HG02759 (cell line): ENCODE results near the gene WDR88.
"Not testable (repeated sequence)": the region's sequence is repeated elsewhere in the genome, so short reads cannot be mapped to it uniquely, and the experiment has no call there.

Experiments used
- ATAC-seq: cut with Tn5 transposase; IDR thresholded peaks from one replicate; pipeline ENCODE4 v1.9.1; 2021; ENCODE audit warnings: mild to moderate bottlenecking, moderate library complexity; ENCODE audit not compliant: unreplicated experiment

Gene WDR88

GRCh38 chr19:33167438-33167837 lies 35.5 kb downstream of the WDR88 start:
- no peak for ATAC-seq

- no peak for ATAC-seq
Measured at GRCh38 chr19:33168528-33168927, 36.6 kb downstream of the WDR88 start.

GRCh38 chr19:33171222-33171795 lies 39.4 kb downstream of the WDR88 start:
- no peak for ATAC-seq

- no peak for ATAC-seq
Measured at GRCh38 chr19:33171916-33172359, 40.0 kb downstream of the WDR88 start.

- no peak for ATAC-seq
Measured at GRCh38 chr19:33174186-33174585, 42.3 kb downstream of the WDR88 start.

GRCh38 chr19:33175156-33175782 lies 43.4 kb downstream of the WDR88 start:
- ATAC-seq, result no peak

GRCh38 chr19:33175886-33176669 lies 44.2 kb downstream of the WDR88 start:
- ATAC-seq, result peak; percentile 1

- ATAC-seq, result peak; percentile 89
Measured at GRCh38 chr19:33176670-33177416, 44.9 kb downstream of the WDR88 start.

- ATAC-seq, result peak; percentile 18
Measured at GRCh38 chr19:33177417-33177979, 45.6 kb downstream of the WDR88 start.

GRCh38 chr19:33186431-33187182 lies 54.7 kb downstream of the WDR88 start:
- no peak for ATAC-seq

- ATAC-seq, result no peak
Measured at GRCh38 chr19:33187183-33187540, 55.2 kb downstream of the WDR88 start.

- ATAC-seq, result no peak
Measured at GRCh38 chr19:33189453-33189852, 57.5 kb downstream of the WDR88 start.

- ATAC-seq, result not testable (repeated sequence)
Measured at GRCh38 chr19:33191092-33191491, 59.2 kb downstream of the WDR88 start.

- no peak for ATAC-seq
Measured at GRCh38 chr19:33191501-33191900, 59.6 kb downstream of the WDR88 start.

- no peak for ATAC-seq
Measured at GRCh38 chr19:33192010-33192409, 60.1 kb downstream of the WDR88 start.

GRCh38 chr19:33193269-33193864 lies 61.5 kb downstream of the WDR88 start:
- ATAC-seq, result no peak

- no peak for ATAC-seq
Measured at GRCh38 chr19:33193865-33194362, 62.0 kb downstream of the WDR88 start, which contains the start of gene LRP3. TSS of gene LRP3 (plus strand) at chr19:33194330. CDS start at chr19:33194786, 456 bp downstream.

GRCh38 chr19:33194532-33194885 lies 62.6 kb downstream of the WDR88 start:
- ATAC-seq, result no peak

GRCh38 chr19:33194886-33195644 lies 63.2 kb downstream of the WDR88 start:
- no peak for ATAC-seq
